A549 (cell line): Measurements from ENCODE around the gene ZNF275. TPM values are rescaled to one million over a fixed set of nuclear protein-coding genes. Genes with fewer than 3 reads are reported as not detected.

ENCODE experiments used
- ATAC-seq, 2 experiments: fragments of 200-7000 bp in 1 of 2; fragments of >200 bp in 1 of 2; cut with Nextera tagmentation in 1 of 2; cut with Tn5 transposase in 1 of 2; 3 replicates each; pipeline versions ENCODE4 v1.8.0 to v1.9.1; 2018 to 2020; ENCODE audit warnings: mild to moderate bottlenecking in 1 of 2, moderate library complexity in 1 of 2
- CTCF ChIA-PET: fragments of 300-600 bp; sonication (Branson Sonifier 250); formaldehyde crosslinking; extraction: SDS; loops from one replicate; lab custom pipeline; 2021; ENCODE audit warnings: antibody characterized with exemption, inconsistent platforms; lab: Yijun Ruan, JAX
- POLR2A ChIA-PET: fragments of 350-600 bp; formaldehyde crosslinking; extraction: SDS; loops from one replicate; lab custom pipeline; 2021; ENCODE audit warnings: antibody characterized with exemption, inconsistent platforms; lab: Yijun Ruan, JAX
- DNase-seq, 2 experiments: peaks; one replicate each; pipeline versions ENCODE4 v3.0.0 to v3.0.0-alpha.2; 2011 to 2016; ENCODE audit warnings: low read depth in 1 of 2, low spot score in 1 of 2
- FAIRE-seq: peaks from 2 replicates; lab custom pipeline; 2011; peaks lifted over from hg19 to GRCh38; lab: Jason Lieb, UNC
- H3K27ac ChIP-seq, 2 experiments: fragments of >200 bp; sonication (Bioruptor Twin); formaldehyde crosslinking; 3 replicates each; pipeline ENCODE4 v1.5.1; 2016 to 2017
- H3K4me1 ChIP-seq: fragments of >200 bp; sonication (Bioruptor Twin); formaldehyde crosslinking; 3 replicates; pipeline ENCODE4 v1.6.1; 2016
- H3K4me2 ChIP-seq: fragments of >200 bp; sonication (Bioruptor Twin); formaldehyde crosslinking; 3 replicates; pipeline ENCODE4 v1.6.1; 2016
- H3K4me3 ChIP-seq: fragments of >200 bp; sonication (Bioruptor Twin); formaldehyde crosslinking; 3 replicates; pipeline ENCODE4 v1.5.1; 2016
- H3K9me3 ChIP-seq: fragments of >200 bp; sonication (Bioruptor Twin); formaldehyde crosslinking; 3 replicates; pipeline ENCODE4 v1.6.1; 2016
- CBX8 ChIP-seq: fragments of 200-600 bp; sonication (generic); IDR thresholded peaks from 2 replicates; pipeline ENCODE4 v1.6.1; 2016
- CEBPB ChIP-seq, 2 experiments: fragments of >200 bp in 1 of 2; sonication (Bioruptor Twin) in 1 of 2; formaldehyde crosslinking in 1 of 2; IDR thresholded peaks; 2 replicates each; pipeline ENCODE4 v1.6.1; 2012 to 2016
- EP300 ChIP-seq, 2 experiments: fragments of >200 bp; sonication (Bioruptor Twin); formaldehyde crosslinking; IDR thresholded peaks; 2 replicates in 1 of 2; 3 replicates in 1 of 2; pipeline ENCODE4 v1.6.1; 2016 to 2017
- ESRRA ChIP-seq: fragments of 150-350 bp; IDR thresholded peaks from 2 replicates; pipeline ENCODE4 v1.6.1; 2014; ENCODE audit warnings: mild to moderate bottlenecking, low read length, borderline replicate concordance
- FOSB ChIP-seq: fragments of 250-450 bp; sonication (Bioruptor Pico); IDR thresholded peaks from 2 replicates; pipeline ENCODE4 v1.5.0; 2020; ENCODE audit warnings: mild to moderate bottlenecking, moderate library complexity
- FOSL2 ChIP-seq, 2 experiments: fragments of 450-650 bp in 1 of 2; fragments of >200 bp in 1 of 2; sonication (Bioruptor Twin) in 1 of 2; formaldehyde crosslinking; IDR thresholded peaks; 2 replicates each; pipeline versions ENCODE4 v1.5.0 to v1.6.1; 2016 to 2020; ENCODE audit warnings: mild to moderate bottlenecking in 1 of 2, moderate library complexity in 1 of 2
- GATA3 ChIP-seq: IDR thresholded peaks from 2 replicates; pipeline ENCODE4 v1.6.1; 2012; ENCODE audit warnings: borderline replicate concordance
- HDAC2 ChIP-seq: fragments of 200-600 bp; sonication (generic); IDR thresholded peaks from 2 replicates; pipeline ENCODE4 v1.6.1; 2016
- HEYL ChIP-seq: fragments of 250-450 bp; sonication (Bioruptor Pico); IDR thresholded peaks from 2 replicates; pipeline ENCODE4 v1.8.0; 2021; ENCODE audit warnings: mild to moderate bottlenecking, moderate library complexity
- JUN ChIP-seq, 2 experiments: fragments of >200 bp; sonication (Bioruptor Twin); formaldehyde crosslinking; IDR thresholded peaks; 2 replicates in 1 of 2; 3 replicates in 1 of 2; pipeline ENCODE4 v1.6.1; 2016 to 2017
- JUNB ChIP-seq: fragments of >200 bp; sonication (Bioruptor Twin); formaldehyde crosslinking; IDR thresholded peaks from 2 replicates; pipeline ENCODE4 v1.6.1; 2016
- MYC ChIP-seq: IDR thresholded peaks from 2 replicates; pipeline ENCODE4 v1.6.1; 2012; ENCODE audit warnings: mild to moderate bottlenecking, inconsistent platforms, low read length, improper control_type of control experiment, borderline replicate concordance
- NR3C1 ChIP-seq: fragments of >200 bp; sonication (Bioruptor Twin); formaldehyde crosslinking; IDR thresholded peaks from 3 replicates; pipeline ENCODE4 v1.6.1; 2017
- POLR2A ChIP-seq: IDR thresholded peaks from 2 replicates; pipeline ENCODE4 v1.6.1; 2012; ENCODE audit warnings: mild to moderate bottlenecking, low read length
- POLR2AphosphoS2 ChIP-seq: conservative IDR thresholded peaks from 2 replicates; pipeline ENCODE4 v1.6.1; 2012; ENCODE audit warnings: low read length, improper control_type of control experiment, inconsistent platforms
- RARB ChIP-seq: fragments of 250-450 bp; sonication (Bioruptor Pico); IDR thresholded peaks from 2 replicates; pipeline ENCODE4 v1.8.0; 2021; ENCODE audit warnings: mild to moderate bottlenecking, moderate library complexity
- RCOR1 ChIP-seq: fragments of 150-350 bp; IDR thresholded peaks from 2 replicates; pipeline ENCODE4 v1.6.1; 2014; ENCODE audit warnings: antibody characterized with exemption, low read length, low read depth
- RNF2 ChIP-seq: fragments of 200-600 bp; sonication (generic); IDR thresholded peaks from 2 replicates; pipeline ENCODE4 v1.6.1; 2016; ENCODE audit warnings: low read depth, mild to moderate bottlenecking, antibody characterized with exemption, moderate library complexity, borderline replicate concordance
- TP53 ChIP-seq: fragments of 250-450 bp; sonication (Bioruptor Pico); IDR thresholded peaks from 2 replicates; pipeline ENCODE4 v1.5.0; 2021; ENCODE audit warnings: mild to moderate bottlenecking, moderate library complexity
- WGBS: methylation state at CpG from one replicate; pipeline ENCODE4 v1.1.6; 2017; ENCODE audit errors: missing lambda C conversion rate; 5-methylcytosine and 5-hydroxymethylcytosine counted together
- polyA plus RNA-seq, 4 experiments: library from polyadenylated mRNA; depleted of rRNA in 3 of 4; stranded (reverse); fragments of >200 nt; fragmentation: RNase III in 1 of 4; extraction: RNeasy Plus Mini Kit Qiagen cat#74134 plus additional on column Dnase treatment in 1 of 4; gene quantifications; 2 replicates in 3 of 4; 3 replicates in 1 of 4; pipeline ENCODE4 v1.2.3, GENCODE V29; 2011 to 2017
- TF ChIP-seq, protein P1 (sequence below): fragments of >200 bp; sonication (Bioruptor Twin); formaldehyde crosslinking; IDR thresholded peaks from 3 replicates; pipeline ENCODE4 v1.6.1; 2016
- TF ChIP-seq, protein P2 (sequence below): fragments of 150-350 bp; IDR thresholded peaks from 2 replicates; pipeline ENCODE4 v1.6.1; 2014; ENCODE audit warnings: low read depth, mild to moderate bottlenecking, low read length
- TF ChIP-seq, protein P3 (sequence below): IDR thresholded peaks from 2 replicates; pipeline ENCODE4 v1.6.1; 2012; ENCODE audit warnings: low read depth, borderline replicate concordance

ZNF275 gene
- polyA plus RNA-seq, 2 of the 4 experiments (the other 2 are of a cell fraction) = 3.2 to 6.5 TPM

DNA sequence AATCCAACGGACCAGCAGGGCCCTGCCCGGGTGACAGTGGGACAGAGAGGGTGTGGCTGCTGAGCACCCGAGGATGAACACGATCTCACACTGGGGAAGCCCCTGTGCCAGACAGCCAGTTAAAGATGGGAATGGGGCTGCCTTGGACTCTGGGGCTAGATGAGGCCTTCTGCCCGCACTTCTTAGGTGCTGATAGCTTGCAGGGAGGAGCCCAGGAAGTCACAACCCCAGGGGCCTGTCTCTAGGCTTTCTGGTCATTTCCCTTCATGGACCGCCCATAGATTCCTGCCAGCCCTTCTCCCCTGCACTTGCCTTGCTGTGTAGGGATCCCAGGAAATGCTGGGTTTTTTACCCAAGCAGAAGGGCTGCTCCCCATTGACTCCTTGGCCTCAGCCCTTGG lies 6.2 kb downstream of the ZNF275 start:
- DNase-seq (no peak), FAIRE-seq (no peak), ATAC-seq (no peak)
- TF ChIP-seq HEYL (CRISPR knock-in tag) = no peak
- no peak for TF ChIP-seq ESRRA
- TF ChIP-seq, protein P1, sequence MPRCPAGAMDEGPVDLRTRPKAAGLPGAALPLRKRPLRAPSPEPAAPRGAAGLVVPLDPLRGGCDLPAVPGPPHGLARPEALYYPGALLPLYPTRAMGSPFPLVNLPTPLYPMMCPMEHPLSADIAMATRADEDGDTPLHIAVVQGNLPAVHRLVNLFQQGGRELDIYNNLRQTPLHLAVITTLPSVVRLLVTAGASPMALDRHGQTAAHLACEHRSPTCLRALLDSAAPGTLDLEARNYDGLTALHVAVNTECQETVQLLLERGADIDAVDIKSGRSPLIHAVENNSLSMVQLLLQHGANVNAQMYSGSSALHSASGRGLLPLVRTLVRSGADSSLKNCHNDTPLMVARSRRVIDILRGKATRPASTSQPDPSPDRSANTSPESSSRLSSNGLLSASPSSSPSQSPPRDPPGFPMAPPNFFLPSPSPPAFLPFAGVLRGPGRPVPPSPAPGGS = no peak
- TF ChIP-seq GATA3 = no peak
- no peak for TF ChIP-seq POLR2AphosphoS2
- Histone ChIP-seq H3K27ac (no peak overlapping the region), H3K4me2 (no peak overlapping the region), H3K4me3 (no peak overlapping the region), H3K4me1 (no peaks in the 10 kb centered on the region; the same call in 2 of the 3 replicates), H3K9me3 (no peaks in the 10 kb centered on the region)
- 93% methylated on average over 4 of the region's 6 CpGs for WGBS
- ChIA-PET POLR2A (no interaction called here), CTCF (no interaction called here)

DNA sequence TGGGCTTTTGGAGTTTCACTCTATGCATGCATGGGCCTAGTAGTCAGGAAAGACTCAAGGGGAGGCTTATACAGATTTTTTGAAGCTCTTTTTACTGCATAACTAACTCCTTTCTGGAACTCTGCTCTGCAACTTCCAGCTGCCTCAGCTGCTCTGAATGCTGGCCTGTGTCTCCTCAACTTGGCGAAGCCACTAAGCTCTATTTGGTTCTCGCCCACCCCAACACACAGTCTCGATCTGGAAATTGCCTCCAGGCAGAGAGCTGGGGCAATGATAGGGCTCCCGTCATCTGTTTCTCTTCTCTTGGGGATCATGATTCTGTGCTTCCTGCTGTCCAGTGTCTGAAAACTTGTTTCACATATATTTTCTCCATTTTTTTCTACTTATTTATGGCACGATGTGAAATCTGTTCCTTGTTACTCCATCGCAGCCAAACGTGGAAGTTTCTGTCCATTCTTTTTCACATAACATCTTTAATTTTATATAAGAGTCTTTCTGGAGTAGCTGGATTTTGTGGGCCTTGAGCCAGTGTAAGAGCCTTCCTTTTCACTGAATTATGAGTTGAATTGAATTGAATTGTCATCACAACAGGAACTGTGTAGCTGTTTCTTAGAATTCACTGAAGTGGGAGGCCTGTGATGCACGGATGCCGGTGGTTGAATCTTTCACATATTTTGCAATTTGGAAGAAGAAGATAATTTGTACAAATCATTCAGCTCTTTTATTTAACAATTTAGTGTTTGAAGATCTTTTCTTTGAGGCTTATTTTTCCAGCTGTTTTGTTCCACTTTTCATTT lies 9.0 kb downstream of the ZNF275 start:
- Histone ChIP-seq H3K4me2 (no peak overlapping the region), H3K9me3 (no peaks in the 10 kb centered on the region), H3K27ac (no peak overlapping the region), H3K4me3 (no peak overlapping the region), H3K4me1 (no peaks in the 10 kb centered on the region)
- TF ChIP-seq CBX8 (no peak), EP300 (IDR thresholded peaks at IDR 0.05) (no peak), GATA3 (no peak), HDAC2 (no peak)
- CTCF ChIA-PET = no interaction called here
- DNase-seq (no peak), ATAC-seq (no peak), FAIRE-seq (no peak)
- POLR2A ChIA-PET = no interaction called here
- WGBS = 88% methylated on average over 9 of the region's 9 CpGs

DNA sequence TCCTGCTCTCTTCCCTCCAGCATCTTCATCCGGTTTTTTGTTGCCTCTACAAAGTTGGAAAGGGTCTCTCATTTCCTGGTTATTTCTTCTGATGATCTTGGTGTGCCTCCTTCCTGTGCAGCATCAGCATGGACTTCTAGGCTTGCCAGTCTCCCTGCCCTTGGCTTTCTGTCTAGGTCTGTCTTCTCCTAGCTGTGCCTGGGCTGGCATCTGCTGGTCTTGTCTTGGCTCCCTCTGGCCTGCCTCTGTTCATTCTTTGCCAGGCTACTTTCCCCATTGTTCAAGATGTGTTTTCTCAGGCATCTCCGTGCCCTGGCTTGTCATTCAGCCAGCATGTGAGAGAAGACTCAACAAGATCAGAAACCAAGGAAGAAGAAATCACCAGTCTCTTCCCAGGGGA lies 9.7 kb downstream of the ZNF275 start:
- POLR2A ChIA-PET = no interaction called here
- Histone ChIP-seq H3K9me3 (no peaks in the 10 kb centered on the region), H3K4me3 (no peak overlapping the region), H3K27ac (no peak overlapping the region), H3K4me2 (no peak overlapping the region), H3K4me1 (no peaks in the 10 kb centered on the region)
- 64% methylated on average over 2 of the region's 2 CpGs for WGBS
- TF ChIP-seq FOSB = no peak
- no peak for TF ChIP-seq CEBPB (IDR thresholded peaks at IDR 0.05)
- TF ChIP-seq RCOR1 = no peak
- no peak for TF ChIP-seq HEYL (CRISPR knock-in tag)
- TF ChIP-seq, protein P1 = no peak
- TF ChIP-seq GATA3 = no peak
- no peak for TF ChIP-seq POLR2A
- TF ChIP-seq FOSL2 (IDR thresholded peaks at IDR 0.05) = no peak
- TF ChIP-seq FOSL2 (CRISPR knock-in tag; IDR thresholded peaks at IDR 0.05) = no peak
- TF ChIP-seq NR3C1 = no peak
- TF ChIP-seq TP53 (CRISPR knock-in tag) = no peak
- TF ChIP-seq JUNB = no peak
- TF ChIP-seq RNF2 = no peak
- TF ChIP-seq MYC = no peak
- no peak for TF ChIP-seq JUN (IDR thresholded peaks at IDR 0.05)
- TF ChIP-seq, protein P2, sequence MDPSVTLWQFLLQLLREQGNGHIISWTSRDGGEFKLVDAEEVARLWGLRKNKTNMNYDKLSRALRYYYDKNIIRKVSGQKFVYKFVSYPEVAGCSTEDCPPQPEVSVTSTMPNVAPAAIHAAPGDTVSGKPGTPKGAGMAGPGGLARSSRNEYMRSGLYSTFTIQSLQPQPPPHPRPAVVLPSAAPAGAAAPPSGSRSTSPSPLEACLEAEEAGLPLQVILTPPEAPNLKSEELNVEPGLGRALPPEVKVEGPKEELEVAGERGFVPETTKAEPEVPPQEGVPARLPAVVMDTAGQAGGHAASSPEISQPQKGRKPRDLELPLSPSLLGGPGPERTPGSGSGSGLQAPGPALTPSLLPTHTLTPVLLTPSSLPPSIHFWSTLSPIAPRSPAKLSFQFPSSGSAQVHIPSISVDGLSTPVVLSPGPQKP = no peak
- TF ChIP-seq, protein P3, sequence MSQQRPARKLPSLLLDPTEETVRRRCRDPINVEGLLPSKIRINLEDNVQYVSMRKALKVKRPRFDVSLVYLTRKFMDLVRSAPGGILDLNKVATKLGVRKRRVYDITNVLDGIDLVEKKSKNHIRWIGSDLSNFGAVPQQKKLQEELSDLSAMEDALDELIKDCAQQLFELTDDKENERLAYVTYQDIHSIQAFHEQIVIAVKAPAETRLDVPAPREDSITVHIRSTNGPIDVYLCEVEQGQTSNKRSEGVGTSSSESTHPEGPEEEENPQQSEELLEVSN = no peak
- no peak for TF ChIP-seq RARB
- CTCF ChIA-PET = no interaction called here
- DNase-seq (no peak), ATAC-seq (no peak), FAIRE-seq (no peak)
